NT2/D1 (cell line): ENCODE measurements around the gene PRAC1.

Experiments used
- DNase-seq: peaks from one replicate; pipeline ENCODE4 v3.0.0-alpha.2; 2011; ENCODE audit warnings: low read depth, low spot score
- H3K27me3 ChIP-seq: 2 replicates; pipeline ENCODE4 v1.6.0; 2011; ENCODE audit warnings: mild to moderate bottlenecking; ENCODE audit not compliant: insufficient read length, insufficient read depth
- H3K36me3 ChIP-seq: 2 replicates; pipeline ENCODE4 v1.6.1; 2011; ENCODE audit warnings: mild to moderate bottlenecking, low read length, mixed read lengths; ENCODE audit not compliant: insufficient read depth, insufficient read length
- H3K4me1 ChIP-seq: 2 replicates; pipeline ENCODE4 v1.5.1; 2011; ENCODE audit not compliant: insufficient read depth, insufficient read length
- H3K4me3 ChIP-seq: 2 replicates; pipeline ENCODE4 v1.5.1; 2011; ENCODE audit warnings: low read depth; ENCODE audit not compliant: insufficient read length
- H3K9ac ChIP-seq: 2 replicates; pipeline ENCODE4 v1.6.0; 2011; ENCODE audit warnings: low read depth; ENCODE audit not compliant: insufficient read length
- H3K9me3 ChIP-seq: 2 replicates; pipeline ENCODE4 v1.5.1; 2011; ENCODE audit warnings: mild to moderate bottlenecking, low read length; ENCODE audit not compliant: insufficient read depth
- SUZ12 ChIP-seq: IDR thresholded peaks from 2 replicates; pipeline ENCODE4 v1.6.1; 2011; ENCODE audit not compliant: insufficient read length, insufficient read depth; ENCODE audit errors: extremely low read depth
- YY1 ChIP-seq: IDR thresholded peaks from 2 replicates; pipeline ENCODE4 v1.6.1; 2011; ENCODE audit not compliant: insufficient read length, insufficient read depth
- ZNF274 ChIP-seq: IDR thresholded peaks from 2 replicates; pipeline ENCODE4 v1.6.1; 2011; ENCODE audit warnings: mild to moderate bottlenecking, low read depth, low read length

The PRAC1 gene

DNA sequence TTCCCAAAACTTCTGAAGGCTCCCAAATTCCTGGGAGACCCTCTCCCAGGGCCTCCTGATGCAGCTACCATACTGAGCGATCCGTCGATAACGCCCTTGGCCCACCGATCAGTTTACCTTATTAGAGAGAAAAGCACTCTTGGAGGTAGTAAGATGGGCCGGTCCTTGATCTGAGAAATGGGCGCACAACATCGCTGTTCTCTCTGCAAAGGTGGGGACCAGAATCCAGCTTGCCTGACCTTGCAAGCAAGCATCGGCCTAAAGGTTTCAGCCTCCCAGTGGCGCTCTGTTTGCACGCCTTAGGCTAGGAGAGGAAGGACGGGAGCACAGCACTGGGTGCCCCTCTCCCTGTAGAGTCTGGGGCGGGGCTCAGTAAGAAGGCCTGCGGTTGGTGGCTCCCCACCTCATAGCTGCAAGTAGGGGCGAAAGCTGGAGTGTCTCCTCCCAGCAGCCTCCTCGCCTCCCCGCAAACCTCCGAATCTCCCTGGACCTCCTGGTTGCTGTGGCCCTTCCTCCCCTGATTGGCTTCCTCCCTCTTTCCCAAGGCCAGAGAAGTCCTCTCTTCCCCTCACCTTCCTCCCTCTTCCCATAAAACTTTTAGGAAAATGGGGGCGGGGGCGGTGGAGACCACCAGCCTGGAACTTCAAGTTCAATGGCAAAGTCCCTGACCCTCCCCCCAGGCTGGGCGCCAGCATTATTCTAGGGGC, at the start of gene PRAC1:
PRAC1 (minus strand) TSS at position 318 of the 707 bp plus-strand sequence; CDS start at position 192, 126 bp downstream.
- TF ChIP-seq ZNF274 = no peak
- TF ChIP-seq SUZ12 = peak; percentile 47
- TF ChIP-seq YY1 = no peak
- Histone ChIP-seq H3K36me3 (no peaks in the 10 kb centered on the region), H3K4me1 (peaks cover 20% of the 10 kb centered on the region), H3K9me3 (no peaks in the 10 kb centered on the region), H3K9ac (peak within 1 kb of the TSS; percentile 13), H3K4me3 (peak within 1 kb of the TSS; percentile 12), H3K27me3 (peaks cover 100% of the 10 kb centered on the region)
- no peak for DNase-seq

DNA sequence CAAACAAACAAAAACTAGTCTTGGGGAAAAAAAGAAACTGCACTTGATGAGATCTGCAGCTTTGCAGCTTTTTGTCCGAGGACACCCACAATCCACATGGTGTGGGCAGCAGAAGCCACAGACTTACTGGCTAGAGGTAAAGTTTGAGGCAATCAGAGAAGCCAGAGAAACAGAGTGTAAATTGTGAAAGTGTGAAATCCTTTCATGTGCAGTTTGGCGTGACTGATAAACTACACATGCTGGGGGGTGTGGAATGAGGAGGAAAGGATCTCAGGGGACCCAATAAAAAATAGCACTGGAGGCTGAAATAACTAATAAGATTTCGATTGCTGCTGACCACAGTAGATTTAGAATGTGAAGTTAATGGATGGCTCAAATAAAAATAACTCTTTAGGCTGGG, 48.6 kb upstream of the PRAC1 start:
- peaks cover 3% of the 10 kb centered on the region for H3K27me3 ChIP-seq
- H3K4me1 ChIP-seq = no peaks in the 10 kb centered on the region
- no peak overlapping the region for H3K9ac ChIP-seq

DNA sequence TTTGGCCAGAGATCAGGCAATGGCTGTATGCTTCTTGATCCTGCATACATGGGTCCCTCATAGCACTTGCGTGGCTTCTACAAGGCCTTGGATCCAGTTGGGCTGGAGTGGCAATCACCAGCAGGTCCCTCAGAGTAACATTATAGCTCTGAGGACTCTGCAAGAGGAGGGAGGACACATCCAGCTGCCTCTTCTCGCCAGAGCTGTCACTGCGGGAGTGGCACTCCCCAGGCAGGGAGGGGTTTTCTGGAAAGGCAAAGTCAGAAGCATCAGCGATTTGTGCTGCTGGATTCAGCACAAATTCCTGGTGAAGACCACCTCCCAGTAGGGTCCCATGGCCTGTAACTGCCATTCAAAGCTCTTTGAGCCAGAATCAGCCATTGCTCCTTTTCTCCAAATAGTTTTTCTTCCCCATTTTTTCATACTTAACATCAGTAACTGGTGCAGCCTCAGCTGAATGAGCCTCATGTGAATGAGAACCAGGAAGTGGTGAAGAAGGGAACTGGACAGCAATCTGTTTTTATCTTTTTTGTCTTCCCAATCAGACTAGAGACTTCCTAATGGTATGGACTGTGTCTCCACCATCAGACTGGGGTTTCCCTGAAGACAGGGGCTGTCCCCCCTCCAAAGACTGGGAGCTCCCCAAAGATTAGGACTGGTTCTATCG, 46.8 kb upstream of the PRAC1 start:
- H3K9ac ChIP-seq = no peak overlapping the region
- no peak for DNase-seq
- H3K27me3 ChIP-seq = peaks cover 3% of the 10 kb centered on the region
- H3K9me3 ChIP-seq = no peaks in the 10 kb centered on the region
- TF ChIP-seq ZNF274 (no peak), YY1 (no peak), SUZ12 (no peak)
- no peaks in the 10 kb centered on the region for H3K36me3 ChIP-seq
- H3K4me1 ChIP-seq = no peaks in the 10 kb centered on the region
- H3K4me3 ChIP-seq = no peak overlapping the region

More for the DNA sequence above, 48.6 kb upstream of the PRAC1 start:
- Histone ChIP-seq H3K36me3 (no peaks in the 10 kb centered on the region), H3K9me3 (no peaks in the 10 kb centered on the region), H3K4me3 (no peak overlapping the region)
- no peak for DNase-seq
- TF ChIP-seq ZNF274 (no peak), SUZ12 (no peak), YY1 (no peak)

DNA sequence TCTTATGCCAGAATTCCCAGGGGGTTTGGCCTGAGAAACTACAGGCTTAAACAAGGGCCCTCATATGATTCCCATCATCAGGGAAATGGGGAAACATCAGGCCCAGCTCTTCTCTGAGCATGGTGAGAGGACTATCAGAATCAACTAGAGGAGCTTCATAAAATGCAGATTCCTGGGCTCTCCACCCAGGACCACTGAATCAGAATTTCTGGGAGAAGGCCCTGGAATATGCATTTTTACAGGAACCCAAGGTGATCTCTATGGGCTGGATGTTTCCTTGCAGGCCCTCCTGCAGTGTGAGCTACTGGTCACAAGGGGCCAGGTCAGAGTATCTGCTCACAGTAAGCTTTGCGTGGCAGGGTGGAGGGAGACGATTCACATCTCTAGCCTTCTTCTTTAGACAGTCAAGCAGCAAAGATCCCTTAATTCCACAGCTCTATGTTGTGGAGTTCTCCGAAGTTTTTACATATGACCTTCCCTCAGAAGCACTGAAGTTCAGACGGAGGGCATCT, 45.0 kb upstream of the PRAC1 start:
- Histone ChIP-seq H3K4me3 (no peak overlapping the region), H3K4me1 (no peaks in the 10 kb centered on the region), H3K9me3 (no peaks in the 10 kb centered on the region), H3K9ac (no peak overlapping the region), H3K36me3 (no peaks in the 10 kb centered on the region), H3K27me3 (peaks cover 7% of the 10 kb centered on the region)
- DNase-seq = no peak
- TF ChIP-seq ZNF274 (no peak), SUZ12 (no peak), YY1 (no peak)

DNA sequence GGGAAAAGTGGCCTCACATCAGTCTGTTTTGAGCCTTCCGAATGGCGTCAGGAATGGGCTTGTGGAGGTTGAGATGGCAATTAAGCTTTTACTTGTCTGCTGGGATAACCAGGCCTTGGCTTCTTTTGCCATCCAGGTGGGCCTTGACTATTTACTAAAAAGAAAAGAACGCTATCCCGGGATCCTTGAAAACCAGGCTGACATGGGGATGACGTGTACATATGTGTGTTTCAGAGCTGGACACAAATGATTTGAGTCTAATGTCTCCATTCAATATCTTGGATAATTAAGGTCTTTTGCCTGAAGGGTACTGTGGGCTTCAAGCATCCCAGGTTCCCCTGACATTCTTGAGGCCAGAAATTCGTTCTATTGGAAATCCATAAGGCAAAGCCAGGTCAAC, 38.8 kb upstream of the PRAC1 start:
- Histone ChIP-seq H3K27me3 (peaks cover 53% of the 10 kb centered on the region), H3K36me3 (no peaks in the 10 kb centered on the region), H3K4me1 (no peaks in the 10 kb centered on the region), H3K9me3 (no peaks in the 10 kb centered on the region), H3K4me3 (no peak overlapping the region), H3K9ac (no peak overlapping the region)
- TF ChIP-seq YY1 = no peak
- no peak for TF ChIP-seq ZNF274
- no peak for TF ChIP-seq SUZ12
- DNase-seq = no peak

DNA sequence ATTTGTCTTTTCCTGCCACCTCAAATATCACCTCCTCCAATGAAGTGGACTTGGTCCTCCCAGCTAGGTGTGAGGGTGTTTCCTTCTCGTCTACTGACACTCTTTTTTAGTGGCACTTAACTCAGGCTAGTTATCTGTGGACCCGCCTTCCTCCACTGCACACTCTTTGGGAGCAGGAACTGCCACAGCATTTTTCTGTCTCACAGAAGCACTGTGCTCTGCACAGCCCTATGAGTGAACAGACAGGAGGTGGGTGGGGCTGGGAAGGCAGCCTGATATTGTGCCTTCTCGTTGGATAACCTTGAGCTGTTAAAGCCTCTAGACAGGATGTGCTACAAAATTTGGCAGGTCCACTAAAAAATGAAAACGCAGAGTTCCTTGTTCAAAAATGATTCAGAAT, 38.1 kb upstream of the PRAC1 start:
- no peak for TF ChIP-seq YY1
- no peak for TF ChIP-seq ZNF274
- no peak for TF ChIP-seq SUZ12
- no peak for DNase-seq
- peaks cover 59% of the 10 kb centered on the region for H3K27me3 ChIP-seq
- no peaks in the 10 kb centered on the region for H3K4me1 ChIP-seq
- H3K4me3 ChIP-seq = no peak overlapping the region
- no peaks in the 10 kb centered on the region for H3K9me3 ChIP-seq
- H3K36me3 ChIP-seq = no peaks in the 10 kb centered on the region
- no peak overlapping the region for H3K9ac ChIP-seq

DNA sequence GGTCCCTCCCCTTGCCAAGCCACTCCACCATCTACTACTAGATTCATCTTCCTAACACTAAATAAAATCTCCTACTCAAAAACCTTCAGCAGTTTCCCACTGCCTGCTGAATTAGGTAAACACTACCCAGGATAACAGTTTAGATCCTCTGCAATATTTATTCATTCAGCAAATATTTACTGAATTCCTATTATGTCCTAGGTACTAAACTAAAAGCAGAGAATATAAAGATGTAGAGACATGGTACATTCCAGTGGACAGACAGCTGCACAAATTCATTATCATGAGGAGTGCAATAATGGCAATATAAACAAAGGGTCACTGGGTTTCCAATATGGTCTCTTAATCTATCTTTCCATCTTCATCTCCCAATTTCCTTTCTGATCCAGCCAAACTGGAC, 37.0 kb upstream of the PRAC1 start:
- H3K4me1 ChIP-seq = peaks cover 2% of the 10 kb centered on the region
- H3K9me3 ChIP-seq = no peaks in the 10 kb centered on the region
- peaks cover 70% of the 10 kb centered on the region for H3K27me3 ChIP-seq
- no peak overlapping the region for H3K4me3 ChIP-seq
- no peak for DNase-seq
- TF ChIP-seq YY1 (no peak), SUZ12 (no peak), ZNF274 (no peak)
- H3K9ac ChIP-seq = no peak overlapping the region
- no peaks in the 10 kb centered on the region for H3K36me3 ChIP-seq
